HG03469 (cell line): ENCODE data around the gene CDKN1C.

Experiments used
- ATAC-seq: cut with Tn5 transposase; IDR thresholded peaks from one replicate; pipeline ENCODE4 v1.9.1; 2021; ENCODE audit warnings: mild to moderate bottlenecking, moderate library complexity, moderate number of reproducible peaks; ENCODE audit not compliant: unreplicated experiment

Gene CDKN1C

GRCh38 chr11:2833716-2834502 lies 51.7 kb downstream of the CDKN1C start:
- no peak for ATAC-seq
